NCI-H2227 treated with DMSO at 0.1 percent for 48 hours (cell line): ENCODE data around the gene AMIGO3.
"Not testable (repeated sequence)": the region's sequence is repeated elsewhere in the genome, so short reads cannot be mapped to it uniquely, and the experiment has no call there.

Source experiments
- DNase-seq: peaks from one replicate; lab custom pipeline; 2025; lab: John Stamatoyannopoulos, UW

The AMIGO3 gene

DNA sequence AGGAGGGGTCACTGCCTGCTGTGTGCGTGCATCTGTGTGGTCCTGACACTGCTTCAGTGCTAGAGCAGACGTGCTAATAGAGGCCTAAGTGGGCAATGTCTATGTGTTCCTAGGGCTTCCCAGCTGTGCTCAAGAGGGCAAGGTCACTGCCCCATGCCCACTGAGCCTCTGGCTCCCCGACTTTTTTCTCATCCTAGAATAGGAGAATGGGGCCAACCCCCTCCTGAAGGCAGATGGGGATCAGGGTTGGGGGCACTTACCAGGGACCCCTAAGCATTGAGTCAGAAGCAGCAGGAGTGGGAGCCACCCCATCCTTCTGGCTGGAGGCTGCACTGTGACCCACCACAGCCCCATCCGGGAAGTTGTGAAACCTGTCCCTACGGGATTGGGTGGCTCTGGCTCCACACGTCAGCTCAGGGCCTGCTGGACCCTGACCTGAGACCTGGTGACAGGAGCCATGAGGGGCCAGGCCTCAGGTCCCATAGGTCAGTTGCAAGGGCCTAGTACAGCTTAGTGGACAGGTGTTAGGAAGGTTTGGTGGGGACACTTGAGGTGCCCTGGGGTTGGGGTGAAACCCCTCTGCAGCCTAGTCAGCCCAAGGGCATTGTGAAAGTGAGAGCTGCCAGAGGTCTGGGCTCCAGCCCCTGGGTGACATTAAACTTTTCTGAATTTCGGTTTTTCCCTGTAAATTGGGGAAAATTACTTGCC, 31.0 kb downstream of the AMIGO3 start:
- not testable (repeated sequence) for DNase-seq

DNA sequence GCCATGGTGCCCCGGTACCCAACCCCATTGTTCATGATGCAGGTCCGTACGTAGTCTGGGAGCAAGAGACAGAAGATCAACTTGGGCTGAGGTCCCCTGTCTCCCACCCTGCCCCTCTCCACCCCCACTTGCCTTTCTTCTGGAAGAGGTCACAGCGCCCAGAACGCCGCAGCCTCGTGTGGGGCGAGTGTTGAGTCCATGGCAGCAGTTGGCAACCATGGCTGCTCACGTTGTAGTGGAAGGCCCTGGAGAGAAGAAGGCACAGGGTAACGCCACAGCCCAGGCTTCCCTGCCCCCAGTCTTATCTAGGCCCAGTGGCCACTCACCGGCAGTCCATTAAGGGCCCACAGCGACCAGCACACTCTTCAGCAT, 32.1 kb downstream of the AMIGO3 start:
- not testable (repeated sequence) for DNase-seq

DNA sequence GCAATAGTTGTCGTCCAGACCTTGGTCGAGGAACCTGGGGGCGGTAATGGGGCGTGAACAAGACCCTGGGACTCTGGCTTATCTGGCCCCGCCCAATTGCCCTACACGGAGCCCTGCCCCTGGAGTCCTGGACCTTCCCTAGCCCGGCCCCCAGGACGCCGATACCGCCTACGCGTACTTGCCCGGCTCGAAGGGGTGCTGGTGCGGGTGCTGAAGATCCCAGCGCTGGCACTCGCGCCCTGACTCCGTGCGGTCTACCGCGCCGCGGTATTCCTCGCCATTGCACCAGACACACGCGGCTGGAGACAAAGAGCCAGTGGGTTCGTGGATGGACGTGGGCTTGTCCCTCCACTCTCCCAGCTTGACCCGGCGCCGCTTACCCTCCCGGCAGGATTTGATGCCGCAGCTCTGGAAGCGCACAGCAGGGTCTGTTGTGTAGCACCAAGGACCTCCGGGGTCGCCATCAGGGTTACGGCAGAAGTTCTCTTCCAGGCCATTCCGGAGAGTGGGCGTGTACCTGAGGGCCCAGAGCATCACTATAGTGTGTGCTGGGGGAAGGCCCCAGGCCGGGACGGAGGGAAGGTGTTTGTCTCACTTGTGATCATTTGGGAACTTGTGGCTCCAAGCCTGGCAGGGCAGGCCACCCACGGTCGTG, 32.6 kb downstream of the AMIGO3 start:
- not testable (repeated sequence) for DNase-seq

DNA sequence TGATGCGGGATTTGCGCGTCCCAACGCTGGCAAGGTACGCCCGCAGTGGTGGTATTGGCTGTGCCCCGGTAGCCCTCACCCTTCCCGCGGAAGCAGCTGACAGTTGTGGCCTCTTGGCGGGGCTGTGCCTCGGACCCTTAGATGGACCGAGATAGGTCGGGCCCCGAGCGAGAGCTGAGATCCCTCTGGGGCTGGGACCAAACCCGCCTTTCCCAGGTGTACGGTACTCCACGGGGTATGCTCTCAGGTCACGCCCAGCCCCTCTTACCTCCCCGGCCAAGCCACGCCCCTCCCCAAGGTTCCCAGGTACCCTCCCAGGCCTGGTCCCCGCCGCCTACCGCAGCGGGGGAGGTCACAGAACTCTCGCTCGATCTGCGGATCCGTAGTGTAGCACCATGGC, 33.1 kb downstream of the AMIGO3 start:
- not testable (repeated sequence) for DNase-seq

DNA sequence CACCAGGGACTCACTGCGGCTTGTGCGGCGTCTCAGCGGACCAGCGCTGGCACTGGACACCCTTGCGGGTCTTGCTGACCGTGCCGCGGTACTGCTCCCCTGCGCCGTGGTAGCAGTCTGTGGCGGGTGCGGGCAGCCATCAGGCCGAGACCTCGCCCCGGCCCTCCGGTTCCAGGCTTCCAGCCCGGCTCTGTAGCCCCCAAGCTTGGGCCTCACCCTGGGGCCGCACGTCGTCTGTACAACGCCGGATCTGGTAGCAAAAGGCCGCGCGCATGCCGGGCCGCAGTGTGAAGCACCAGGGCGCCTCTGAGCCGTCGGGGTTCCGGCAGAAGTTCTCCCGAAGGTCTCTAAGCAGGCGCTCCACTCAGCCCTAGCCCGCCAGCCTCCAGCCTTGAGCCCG, 33.6 kb downstream of the AMIGO3 start:
- not testable (repeated sequence) for DNase-seq

DNA sequence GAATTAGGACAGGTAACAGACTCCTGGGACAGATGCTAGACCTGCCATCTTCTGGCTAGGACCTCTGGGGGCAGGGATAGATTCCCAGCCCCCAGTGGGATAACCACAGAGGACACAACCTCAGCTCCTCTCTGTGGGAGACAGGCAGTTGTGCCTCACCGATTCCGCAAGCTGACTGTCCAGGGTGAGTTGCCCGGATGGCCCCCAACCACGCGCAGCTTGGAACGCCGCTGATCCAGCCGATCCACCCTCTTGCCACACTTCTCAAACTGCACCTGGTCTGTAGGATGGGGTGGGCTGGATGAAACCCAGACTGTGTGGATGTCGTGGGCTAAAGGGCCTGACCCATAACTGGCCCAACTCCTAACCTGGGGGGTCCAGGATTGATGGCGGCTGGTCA, 34.4 kb downstream of the AMIGO3 start:
- not testable (repeated sequence) for DNase-seq

DNA sequence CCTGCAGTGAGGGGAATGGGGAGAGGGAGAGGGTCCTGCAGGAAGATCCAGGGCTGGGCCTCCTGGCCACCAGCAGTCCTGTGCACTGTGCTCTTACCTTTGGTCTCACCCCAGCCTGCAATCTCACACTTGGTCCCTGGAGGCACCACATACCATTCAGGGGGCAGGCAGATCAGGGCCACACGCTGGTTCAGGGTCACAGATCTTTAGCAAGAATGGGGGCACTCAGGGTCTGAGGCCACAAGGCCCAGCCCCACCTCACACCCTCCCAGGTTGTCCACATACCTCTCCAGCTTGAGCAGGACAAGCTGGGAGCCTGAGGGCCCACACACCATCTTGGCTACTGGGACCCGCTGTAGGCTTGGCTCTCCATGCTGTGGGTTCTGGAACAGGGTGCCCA, 35.0 kb downstream of the AMIGO3 start:
- not testable (repeated sequence) for DNase-seq

DNA sequence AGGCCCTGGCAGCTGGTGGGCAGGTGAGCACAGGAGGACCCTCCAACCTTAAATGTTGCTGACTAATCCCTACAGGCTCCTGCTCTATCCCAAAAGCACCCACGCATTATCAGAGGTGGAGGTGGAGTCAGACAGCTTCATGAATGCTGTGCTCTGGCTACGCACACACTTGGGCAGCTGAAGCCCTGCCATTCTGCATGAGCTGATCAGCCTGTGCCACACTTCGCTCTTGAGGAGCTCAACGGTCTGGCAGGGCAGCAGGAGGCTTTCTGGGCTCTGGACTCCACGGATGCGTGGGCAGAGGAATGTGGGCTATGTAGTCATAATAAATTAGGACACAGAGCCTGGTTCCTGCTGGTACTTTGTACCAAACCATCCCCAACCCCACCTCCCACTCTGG, 36.3 kb downstream of the AMIGO3 start:
- no peak for DNase-seq

DNA sequence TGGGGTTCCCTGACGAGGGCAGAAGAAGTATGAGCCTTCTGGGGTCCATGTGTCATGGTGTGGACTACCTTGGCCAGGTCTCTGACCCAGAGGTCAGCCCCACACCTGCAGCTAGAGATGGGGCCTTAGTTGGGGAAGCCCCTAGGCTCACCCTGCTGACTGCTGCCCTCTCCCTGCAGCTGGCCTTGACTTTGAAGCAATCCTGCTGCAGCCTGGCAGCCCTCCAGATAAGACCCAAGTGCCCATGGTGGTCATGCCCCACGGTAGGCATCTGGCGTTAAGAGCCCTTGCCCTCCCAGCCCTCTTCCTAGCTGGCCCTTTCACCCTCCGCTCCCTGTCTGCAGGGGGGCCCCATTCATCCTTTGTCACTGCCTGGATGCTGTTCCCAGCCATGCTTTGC, 37.9 kb downstream of the AMIGO3 start:
- no peak for DNase-seq

DNA sequence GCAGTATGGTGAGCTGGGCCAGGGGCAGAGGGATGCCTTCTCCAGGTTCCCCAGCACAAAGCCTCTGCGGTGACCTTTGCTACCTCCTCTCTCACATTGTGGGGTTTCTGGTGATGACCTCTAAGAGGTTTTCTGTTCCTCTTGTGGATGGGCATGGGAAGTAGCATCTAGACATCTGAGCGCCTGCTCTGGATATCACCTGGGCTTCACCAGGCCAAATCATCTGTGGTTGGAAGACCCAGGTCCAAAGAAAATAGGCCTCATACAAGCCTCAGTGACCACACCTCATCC, 38.3 kb downstream of the AMIGO3 start:
- no peak for DNase-seq

DNA sequence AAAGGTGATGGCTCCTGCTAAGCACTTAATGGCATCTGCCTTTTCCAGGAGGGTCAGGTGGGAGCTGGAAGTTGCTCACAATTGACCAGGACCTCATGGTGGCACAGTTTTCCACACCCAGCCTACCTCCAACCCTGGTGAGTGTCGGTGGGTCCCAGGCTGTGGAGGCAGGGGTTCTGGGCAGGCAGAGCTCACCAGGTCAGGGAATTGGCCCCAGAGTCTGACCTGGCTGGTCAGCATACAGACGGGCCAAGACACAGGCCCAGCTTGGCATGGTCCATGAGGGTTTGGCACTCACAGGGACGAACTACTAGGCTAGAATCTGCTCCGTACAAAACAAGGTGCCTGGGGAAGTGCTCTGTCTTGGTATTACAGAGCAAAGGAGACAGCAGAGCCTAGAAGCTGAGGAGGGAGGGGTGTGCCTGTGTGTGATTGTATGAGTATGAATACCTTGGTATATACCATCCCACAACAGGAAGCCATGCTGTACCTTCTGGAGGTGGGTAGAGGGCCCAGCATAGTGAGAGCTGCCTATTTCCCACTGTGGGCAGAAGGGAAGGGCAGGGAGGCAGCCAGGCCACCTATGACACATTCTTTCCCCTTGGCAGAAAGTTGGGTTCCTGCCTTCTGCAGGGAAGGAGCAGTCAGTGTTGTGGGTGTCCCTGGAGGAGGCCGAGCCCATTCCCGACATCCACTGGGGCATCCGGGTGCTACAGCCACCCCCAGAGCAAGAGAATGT, 38.8 kb downstream of the AMIGO3 start:
- DNase-seq = no peak

DNA sequence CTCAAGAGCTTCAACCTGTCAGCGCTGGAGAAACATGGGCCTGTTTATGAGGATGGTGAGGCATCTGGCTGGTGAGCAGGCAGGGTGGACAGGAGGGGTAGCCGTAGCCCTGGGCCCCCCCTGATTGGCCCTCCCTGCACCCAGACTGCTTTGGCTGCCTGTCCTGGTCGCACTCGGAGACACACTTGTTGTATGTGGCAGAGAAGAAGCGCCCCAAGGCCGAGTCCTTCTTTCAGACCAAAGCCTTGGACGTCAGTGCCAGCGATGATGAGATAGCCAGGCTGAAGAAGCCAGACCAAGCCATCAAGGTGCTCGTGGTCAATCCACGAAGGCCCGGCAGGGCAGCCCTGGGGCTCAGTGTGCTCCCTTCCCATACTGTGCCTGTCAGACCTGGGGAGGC, 43.6 kb downstream of the AMIGO3 start:
- DNase-seq = no peak

DNA sequence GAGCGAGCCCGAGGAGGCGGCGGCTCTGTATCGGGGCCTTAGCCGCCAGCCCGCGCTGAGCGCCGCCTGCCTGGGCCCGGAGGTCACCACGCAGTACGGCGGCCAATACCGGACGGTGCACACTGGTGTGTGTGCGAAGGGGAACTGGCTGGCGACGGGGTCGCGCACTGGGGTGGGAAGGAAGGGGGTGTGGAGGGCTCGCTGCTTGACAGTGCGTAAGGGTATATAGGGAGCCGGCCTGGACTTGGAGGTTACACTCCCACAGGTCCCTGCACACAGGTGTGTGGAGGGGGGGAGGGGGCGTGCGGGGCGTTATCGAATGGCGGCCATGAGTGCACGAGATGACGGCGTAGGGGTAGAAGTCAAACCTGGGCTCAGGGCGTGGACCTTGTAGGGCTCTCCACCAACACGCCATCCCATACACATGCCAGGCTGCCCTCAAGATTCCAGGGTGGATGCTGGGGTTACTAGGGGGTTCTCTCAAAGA, 44.9 kb downstream of the AMIGO3 start:
- no peak for DNase-seq

DNA sequence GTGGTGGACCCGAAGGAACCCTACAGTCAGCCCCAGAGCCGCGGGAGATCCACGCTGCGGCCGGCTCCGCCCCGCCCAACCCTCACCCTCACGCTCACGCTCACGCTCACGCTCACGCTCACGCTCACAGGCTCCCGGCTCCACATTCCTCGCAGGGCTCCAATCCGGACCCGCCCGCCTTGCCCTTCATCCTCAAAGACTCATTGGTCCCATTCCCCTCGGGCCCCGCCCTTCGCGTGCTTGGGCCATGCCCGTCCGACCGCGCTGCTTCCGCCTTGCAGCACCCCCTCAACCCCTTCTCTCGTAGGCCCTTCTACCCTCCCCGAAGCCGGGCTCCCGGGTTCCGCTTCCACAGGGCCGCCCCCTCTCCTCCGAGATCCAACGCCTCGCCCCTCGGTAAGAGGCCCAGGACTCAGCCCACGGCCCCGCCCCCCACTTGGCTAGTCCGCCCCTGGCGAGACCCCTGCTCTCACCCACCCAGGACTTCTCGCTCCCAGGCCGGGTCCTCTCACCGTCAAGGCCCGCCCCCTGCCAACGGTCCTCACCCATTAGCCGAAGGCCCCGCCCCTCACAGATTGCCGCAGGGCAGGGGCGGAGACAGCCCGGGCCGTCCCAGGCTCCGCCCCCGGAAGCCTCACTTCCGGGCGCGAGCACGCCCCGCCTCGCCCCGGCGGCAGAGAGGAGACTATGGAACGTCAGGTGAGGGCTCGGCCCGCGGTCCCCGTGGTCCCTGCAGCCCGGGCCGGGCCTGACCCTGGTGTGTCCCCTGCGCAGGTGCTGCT, 45.6 kb downstream of the AMIGO3 start, which contains the start of gene APEH:
Gene APEH, plus strand, starts transcription at position 637 of the 782 bp plus-strand sequence. Its CDS starts 51 bp downstream, at position 688.
- DNase-seq = no peak

DNA sequence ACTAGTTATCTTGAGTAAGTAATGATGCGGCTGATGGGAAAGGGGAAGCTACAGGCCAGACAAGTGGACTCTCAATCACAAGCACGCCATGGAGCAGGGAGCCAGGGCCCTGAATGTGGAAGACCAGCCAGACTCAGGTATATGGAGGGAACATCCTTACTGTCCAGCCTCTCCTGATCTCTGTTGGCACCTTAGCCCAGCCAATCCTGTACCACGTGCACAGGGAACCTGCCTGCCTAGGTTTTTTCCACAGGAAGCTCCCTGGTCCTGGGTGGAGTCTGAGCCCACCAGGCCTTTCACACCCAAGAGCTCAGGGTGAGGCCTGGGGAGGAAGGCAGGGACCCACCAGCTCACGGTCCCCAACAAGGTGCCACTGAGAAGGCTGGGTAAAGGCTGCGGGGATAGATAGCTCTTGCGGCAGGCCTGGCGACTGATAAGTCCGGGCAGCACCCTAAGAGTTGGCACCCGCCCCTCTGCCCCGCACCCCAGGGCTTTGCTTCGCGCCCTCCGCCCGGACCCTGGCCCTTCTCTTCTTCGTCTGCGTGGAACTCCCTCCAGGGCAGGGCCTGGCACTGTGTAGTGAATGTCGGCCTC, 46.3 kb downstream of the AMIGO3 start:
- DNase-seq = no peak

DNA sequence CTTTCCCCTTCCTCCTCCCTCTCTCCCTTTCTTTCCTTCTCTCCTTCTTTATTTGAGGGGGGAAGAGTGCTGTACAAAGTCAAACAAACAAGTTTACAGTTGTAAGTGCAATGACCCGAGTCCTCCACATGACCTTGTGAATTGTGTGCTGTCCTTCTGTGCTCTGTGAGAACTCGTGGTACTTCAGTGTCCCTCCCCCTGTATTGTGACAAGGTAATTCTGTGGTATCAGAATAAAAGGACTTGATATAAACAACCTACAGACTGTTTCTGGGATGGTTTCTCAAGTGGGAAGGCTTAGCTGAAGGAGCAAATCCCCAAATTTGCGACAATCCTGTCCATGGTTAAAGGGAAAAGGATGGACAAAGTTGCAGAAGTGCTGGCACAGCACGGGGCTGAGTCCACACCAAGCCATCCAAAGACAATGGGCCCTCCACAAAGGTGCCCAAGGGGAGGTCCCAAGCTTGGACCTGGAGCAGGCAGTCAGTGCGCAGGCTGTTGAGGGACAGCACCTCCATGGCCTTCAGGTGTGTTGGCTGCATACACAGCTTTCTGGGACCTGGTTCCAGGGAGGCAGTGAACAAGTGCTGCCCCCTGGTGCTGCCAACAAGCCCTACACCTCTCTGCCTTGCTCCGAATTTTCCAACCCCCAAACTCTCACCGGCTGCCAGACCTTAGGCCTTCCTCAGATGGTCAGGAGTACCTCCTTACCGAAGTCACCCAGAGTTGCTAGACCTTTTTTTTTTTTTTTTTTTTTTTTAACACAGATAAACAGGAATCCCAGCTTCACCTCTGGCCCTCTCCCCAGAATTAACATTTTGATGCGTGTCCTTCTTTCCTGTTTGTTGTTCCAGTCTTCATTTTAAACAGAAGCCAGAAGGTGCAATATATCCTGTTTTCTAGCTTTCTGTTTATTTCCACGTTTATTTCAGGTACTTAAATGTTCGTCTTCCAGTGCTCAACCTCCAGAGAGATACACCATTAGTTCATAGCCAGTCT, 47.9 kb downstream of the AMIGO3 start:
- DNase-seq = no peak

DNA sequence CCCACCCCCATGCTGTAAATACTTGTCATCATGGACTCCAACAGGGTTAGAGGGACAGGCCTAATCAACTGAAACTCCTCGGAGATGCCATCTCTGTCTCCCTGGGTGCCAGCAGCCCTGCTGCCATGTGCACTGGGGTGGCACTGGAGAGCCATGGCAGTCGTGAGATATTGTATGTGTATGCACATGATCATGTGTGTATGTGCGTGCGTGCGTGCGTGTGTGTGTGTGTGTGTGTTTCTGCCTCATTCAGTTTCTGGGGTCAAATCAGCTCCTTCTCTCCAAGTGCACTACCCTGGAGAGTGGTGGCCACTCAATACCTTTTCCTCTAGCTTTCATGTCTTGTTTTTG, 48.6 kb downstream of the AMIGO3 start:
- no peak for DNase-seq

DNA sequence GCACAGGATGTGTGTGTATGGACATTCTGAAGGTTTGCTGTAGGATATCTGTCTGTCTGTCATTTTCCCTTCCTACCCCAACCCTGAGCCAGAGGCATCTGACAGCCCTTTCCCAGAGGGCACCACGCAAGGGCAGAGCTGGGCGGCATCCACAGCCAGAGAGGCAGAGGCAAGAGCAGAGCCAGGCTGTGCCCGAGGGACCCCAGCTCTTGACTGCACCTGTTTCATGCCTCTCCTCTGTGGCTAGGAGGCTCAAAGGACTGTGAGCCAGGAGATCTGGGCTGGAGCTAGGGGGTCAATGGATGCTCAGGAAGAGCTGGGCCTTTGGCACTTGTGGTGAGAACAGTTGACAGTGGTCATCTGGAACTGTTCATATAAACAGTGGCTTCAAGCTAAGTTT, 50.1 kb downstream of the AMIGO3 start:
- no peak for DNase-seq

DNA sequence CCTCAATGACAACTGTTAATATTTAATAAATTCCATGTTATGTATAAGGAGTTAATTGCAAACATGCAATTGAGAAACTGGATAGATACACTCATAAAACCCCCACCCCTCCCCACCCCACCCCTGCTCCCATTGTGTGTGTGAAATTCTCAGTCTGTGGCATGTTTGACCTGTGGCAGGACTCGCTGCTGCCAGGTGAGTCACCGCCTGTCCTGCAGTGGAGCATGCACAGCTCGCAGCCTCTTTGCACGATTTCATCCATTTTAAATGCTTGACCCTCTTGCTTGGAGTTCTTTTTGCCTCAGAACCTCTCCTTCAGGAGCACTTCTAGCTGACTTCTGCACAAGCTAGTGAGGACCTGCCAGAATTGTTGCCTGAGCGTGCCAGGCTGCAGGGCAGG, 50.6 kb downstream of the AMIGO3 start:
- no peak for DNase-seq

DNA sequence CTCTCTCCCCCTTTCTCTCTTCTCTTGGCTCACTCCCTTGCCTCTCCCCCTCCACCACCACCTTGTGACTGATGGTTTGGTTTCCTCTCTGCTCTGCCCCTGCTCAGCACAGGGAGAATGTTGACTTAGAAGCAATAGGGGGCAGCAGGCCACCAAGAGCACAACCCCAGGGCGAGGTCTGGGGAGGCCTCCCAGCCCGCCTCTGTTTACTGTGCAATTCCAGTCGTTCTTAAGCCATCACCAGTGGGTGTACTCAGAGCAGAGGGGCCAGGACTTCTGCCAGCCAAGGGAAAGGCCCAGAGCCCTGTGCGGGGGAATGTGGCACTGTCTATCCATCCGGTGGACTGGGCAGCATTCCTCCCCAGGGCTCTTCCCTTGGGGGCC, 51.1 kb downstream of the AMIGO3 start:
- DNase-seq = no peak
